ENCODE data around the gene NR6A1. TPM values are rescaled to one million over a fixed set of nuclear protein-coding genes. Genes with fewer than 3 reads are reported as not detected.
A peak's percentile ranks its signal among the peaks of the same experiment; 100 is the strongest.

The NR6A1 gene
- total RNA-seq, 1 donor from 2014 or later, result 1.9 TPM

- ATAC-seq, result no peak
- DNase-seq, result no peak
- intact Hi-C loops (cut with micrococcal nuclease), result no loop called here
Observed at GRCh38 chr9:124680049-124680448, 91.1 kb downstream of the NR6A1 start.

- DNase-seq, result no peak
- intact Hi-C loops (cut with micrococcal nuclease), result no loop called here
- peak; percentile 72 for ATAC-seq
Observed at GRCh38 chr9:124676159-124676551, 95.0 kb downstream of the NR6A1 start.

- DNase-seq (no peak), ATAC-seq (peak; percentile 22)
- intact Hi-C loops (cut with micrococcal nuclease), result no loop called here
Observed at GRCh38 chr9:124675261-124676158, 95.6 kb downstream of the NR6A1 start.

DNA sequence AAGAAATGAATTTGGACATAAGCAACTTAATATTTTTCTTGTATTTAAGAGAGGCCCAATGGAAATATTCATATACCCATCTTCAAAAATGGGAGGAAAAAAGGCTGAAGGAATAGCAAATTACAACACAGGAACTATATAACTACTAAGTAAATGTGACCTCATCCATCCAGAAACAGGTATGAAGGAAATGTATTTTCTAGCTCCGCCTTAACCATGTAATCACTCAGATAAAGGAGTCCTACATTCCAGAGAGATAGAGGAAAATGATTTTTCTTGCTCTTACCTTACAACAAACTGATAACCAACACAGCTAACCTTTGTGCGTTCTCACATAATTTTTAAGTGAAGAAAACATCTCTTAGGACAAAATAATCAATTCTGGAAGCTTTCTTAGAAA, 96.5 kb downstream of the NR6A1 start:
- intact Hi-C loops (cut with micrococcal nuclease), result no loop called here
- ATAC-seq (no peak), DNase-seq (no peak)

GRCh38 chr9:124673063-124673462, 98.0 kb downstream of the NR6A1 start:
- DNase-seq, result no peak
- no peak for ATAC-seq
- intact Hi-C loops (cut with micrococcal nuclease), result no loop called here

GRCh38 chr9:124671861-124672260, 99.2 kb downstream of the NR6A1 start:
- ATAC-seq, result no peak
- DNase-seq, result no peak
- intact Hi-C loops (cut with micrococcal nuclease), result no loop called here

- intact Hi-C loops (cut with micrococcal nuclease), result no loop called here
- no peak for ATAC-seq
- no peak for DNase-seq
Observed at GRCh38 chr9:124666642-124667041, 104.5 kb downstream of the NR6A1 start.

GRCh38 chr9:124665391-124666058, 105.6 kb downstream of the NR6A1 start:
- DNase-seq (no peak), ATAC-seq (no peak)
- intact Hi-C loops (cut with micrococcal nuclease), result no loop called here

- DNase-seq, result no peak
- intact Hi-C loops (cut with micrococcal nuclease), result no loop called here
- ATAC-seq, result no peak
Observed at GRCh38 chr9:124664143-124664542, 107.0 kb downstream of the NR6A1 start.

GRCh38 chr9:124663046-124663961, 107.8 kb downstream of the NR6A1 start:
- ATAC-seq, result no peak
- DNase-seq, result no peak
- intact Hi-C loops (cut with micrococcal nuclease), result no loop called here

DNA sequence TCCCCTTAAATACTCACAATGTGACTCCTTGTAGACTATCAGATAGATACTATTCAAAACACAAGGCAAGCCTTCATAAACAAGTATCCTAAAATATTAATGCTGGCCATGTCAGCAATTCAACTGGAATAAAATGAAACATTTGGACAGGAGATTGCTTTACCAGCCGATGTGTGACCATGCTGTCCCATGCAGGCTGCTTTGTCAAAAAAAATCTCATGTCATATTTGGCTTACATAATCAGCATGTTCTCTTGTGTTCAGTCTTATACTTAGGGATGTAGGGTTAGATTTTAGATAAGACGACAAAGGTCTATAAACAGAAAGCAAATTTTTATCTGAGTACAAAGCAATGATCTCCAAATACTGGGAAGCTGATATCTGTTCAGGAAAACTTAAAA, 108.5 kb downstream of the NR6A1 start:
- no peak for ATAC-seq
- no peak for DNase-seq
- intact Hi-C loops (cut with micrococcal nuclease), result no loop called here

DNA sequence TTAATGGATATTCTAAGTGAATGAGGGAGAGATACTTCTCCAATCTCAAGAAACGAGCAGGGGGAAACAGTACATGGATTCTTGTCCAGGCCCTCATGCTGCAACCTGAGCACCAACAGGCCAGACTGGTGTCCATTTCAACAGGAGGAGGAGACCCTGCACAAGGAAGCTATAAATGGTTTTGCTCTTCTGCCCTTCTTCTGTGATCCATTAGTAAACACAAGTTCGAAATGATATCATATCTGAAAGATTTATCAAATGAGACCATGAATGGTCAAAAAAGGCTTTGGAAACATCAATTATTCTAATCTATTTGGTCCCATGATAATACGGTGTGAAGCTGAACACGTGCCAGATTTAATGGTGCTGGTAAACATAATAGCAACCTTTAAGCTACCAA, 109.8 kb downstream of the NR6A1 start:
- DNase-seq (no peak), ATAC-seq (no peak)
- intact Hi-C loops (cut with micrococcal nuclease), result no loop called here

DNA sequence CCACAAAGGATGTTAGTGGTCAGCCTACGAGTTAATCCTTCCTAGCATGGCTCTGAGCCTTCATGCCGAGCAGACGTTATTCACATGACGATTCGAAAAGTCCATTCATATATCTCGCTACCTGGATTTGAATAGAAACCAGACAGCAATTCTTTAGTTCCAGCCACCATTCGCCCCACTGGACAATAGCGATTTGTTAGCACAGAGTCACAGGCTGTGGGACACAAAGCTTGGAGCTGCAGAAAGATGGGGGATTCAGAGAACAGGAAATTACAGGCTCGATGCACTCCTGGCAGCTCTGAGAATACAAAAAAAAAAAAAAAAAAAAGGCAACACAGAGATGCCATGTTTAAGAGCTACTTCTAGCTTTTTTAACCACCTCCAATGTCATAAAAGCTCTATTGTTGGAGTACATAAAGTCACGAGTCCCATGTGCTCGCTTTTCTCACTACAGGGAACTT, 110.7 kb downstream of the NR6A1 start:
- no peak for ATAC-seq
- DNase-seq, result no peak
- intact Hi-C loops (cut with micrococcal nuclease), result no loop called here

DNA sequence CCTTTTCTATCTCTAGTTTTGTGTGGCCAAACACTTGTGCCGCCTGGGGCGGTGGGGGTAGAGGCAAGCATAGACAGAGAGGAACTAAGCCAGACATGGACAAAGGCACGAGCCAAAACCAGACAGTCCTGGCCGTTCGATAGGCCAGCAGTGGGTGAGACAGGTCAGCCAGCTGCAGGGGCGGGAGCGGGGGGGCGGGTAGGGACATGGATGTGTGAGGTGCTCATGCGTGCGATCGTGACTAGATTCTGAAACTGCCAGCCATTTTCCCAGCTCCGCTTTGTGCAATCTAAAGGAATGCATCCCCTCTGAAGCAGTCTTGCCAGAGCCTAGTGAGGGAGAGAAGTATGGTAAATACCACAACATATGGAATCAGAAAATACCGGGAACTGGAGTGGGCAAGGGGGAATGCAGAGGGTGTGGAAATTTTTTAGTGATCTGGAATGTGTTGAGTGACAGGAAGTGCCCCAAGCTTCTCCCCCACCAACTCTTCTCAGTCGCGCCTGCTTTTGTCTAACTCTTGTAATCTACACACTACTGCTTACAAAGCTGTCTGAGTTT, 111.9 kb downstream of the NR6A1 start:
- intact Hi-C loops (cut with micrococcal nuclease), result no loop called here
- peak; percentile 79 for DNase-seq
- peak; percentile 87 for ATAC-seq

DNA sequence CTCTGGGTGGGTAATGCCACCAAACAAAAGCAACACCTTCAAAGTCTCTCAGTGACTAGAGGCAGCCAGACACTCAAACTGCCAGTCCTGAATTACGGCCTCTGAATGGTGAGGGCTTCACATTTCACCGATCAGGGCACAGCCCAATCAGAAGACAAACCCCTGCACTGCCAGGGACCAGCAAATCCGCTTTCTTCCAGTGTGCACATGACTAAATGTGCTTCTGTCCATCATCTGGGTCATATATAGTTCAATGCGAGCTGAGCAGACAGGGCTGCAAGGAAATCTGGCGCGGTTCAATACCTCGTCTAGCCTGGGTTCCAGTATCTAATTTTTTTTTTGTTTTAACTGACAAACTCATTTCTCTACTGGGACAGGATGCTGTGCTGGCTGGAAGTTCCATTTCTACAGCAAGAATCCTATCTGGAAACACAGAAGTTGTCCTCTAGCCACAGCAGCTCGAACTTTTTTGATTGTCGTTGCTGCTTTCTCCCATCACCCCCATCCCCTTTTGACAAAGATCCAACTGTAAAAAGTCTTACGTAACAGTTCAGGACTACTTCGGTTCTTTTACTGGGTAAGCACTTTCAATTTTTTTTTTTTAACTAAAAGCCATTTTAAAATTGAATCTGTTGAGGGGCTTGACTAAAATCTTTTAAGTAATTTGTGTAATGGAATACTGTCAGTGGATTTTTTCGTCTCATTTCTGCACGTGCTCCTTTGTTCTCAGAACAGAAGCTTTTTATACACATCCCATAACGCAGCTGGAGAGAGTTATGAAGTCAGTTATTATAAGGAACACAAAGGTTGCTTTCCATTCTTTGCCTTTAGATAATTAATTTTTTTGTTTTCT, 112.7 kb downstream of the NR6A1 start:
- intact Hi-C loops (cut with micrococcal nuclease), result no loop called here
- DNase-seq (peak; percentile 58), ATAC-seq (peak; percentile 96)

GRCh38 chr9:124657516-124657915, 113.6 kb downstream of the NR6A1 start:
- DNase-seq, result no peak
- intact Hi-C loops (cut with micrococcal nuclease), result no loop called here
- no peak for ATAC-seq

DNA sequence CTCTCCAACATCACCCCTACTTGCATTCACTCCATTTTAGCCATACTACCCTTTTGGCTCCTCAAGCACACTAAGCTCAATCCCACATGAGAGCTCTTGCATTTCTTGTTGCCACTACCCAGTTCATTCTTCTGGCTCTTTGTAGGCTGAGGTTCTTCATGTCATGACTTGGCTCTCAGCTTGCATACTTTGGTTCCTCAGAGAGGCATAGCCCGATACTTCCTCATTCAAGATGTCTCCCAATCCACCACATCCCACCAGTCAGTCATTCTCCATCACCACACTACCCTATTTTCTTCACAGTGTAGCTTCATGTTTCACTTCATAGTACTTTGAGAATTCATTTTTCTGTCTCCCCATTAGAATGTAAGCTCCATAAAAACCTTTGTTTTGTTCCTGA, 116.7 kb downstream of the NR6A1 start:
- no peak for ATAC-seq
- DNase-seq, result no peak
- intact Hi-C loops (cut with micrococcal nuclease), result no loop called here

GRCh38 chr9:124652615-124653393, 118.3 kb downstream of the NR6A1 start:
- ATAC-seq (peak; percentile 95), DNase-seq (no peak)
- intact Hi-C loops (cut with micrococcal nuclease), result no loop called here

Data from left ventricle myocardium superior (tissue), 1 donor.